ENCODE results near the gene PGP. TPM values are rescaled to one million over a fixed set of nuclear protein-coding genes. Genes with fewer than 3 reads are reported as not detected.
A peak's percentile ranks its signal among the peaks of the same experiment; 100 is the strongest.

The PGP gene
- total RNA-seq, 2 experiments from 2014 or later: 8.1 to 8.5 TPM

GRCh38 chr16:2196162-2196980 is 18.3 kb downstream of the PGP start, which contains the start of gene CASKIN1:
CASKIN1 (minus strand) TSS chr16:2196605; CDS start chr16:2196432, 173 bp downstream.
- Histone ChIP-seq H3K4me1 (ENCODE audit: insufficient read depth, low read length) (peaks cover 20% of the 10 kb centered on the region), H3K9me3 (ENCODE audit: control insufficient read depth in 1 of 2, insufficient read depth in 1 of 2, low read length in 2 of 2) (peaks cover 0 to 16% of the 10 kb centered on the region in 2 experiments), H3K27ac (ENCODE audit: low read depth in 1 of 2, low read length in 2 of 2) (no peak within 1 kb of the TSS), H3K27me3 (ENCODE audit: control insufficient read depth in 1 of 2, insufficient read depth in 2 of 2, low read length in 2 of 2) (peaks cover 31% of the 10 kb centered on the region in 2 experiments), H3K36me3 (ENCODE audit: insufficient read depth, low read length) (no peaks in the 10 kb centered on the region), H3K4me3 (ENCODE audit: low read length) (no peak within 1 kb of the TSS)
- Mint-ChIP-seq H3K4me1 (ENCODE audit: low read depth) (peaks cover 10% of the 10 kb centered on the region), H3K27ac (no peak within 1 kb of the TSS), H3K27me3 (peaks cover 27% of the 10 kb centered on the region), H3K4me3 (peak within 1 kb of the TSS; percentile 30), H3K9me3 (no peaks in the 10 kb centered on the region), H3K36me3 (ENCODE audit: low read depth) (no peaks in the 10 kb centered on the region)
- POLR2A ChIA-PET: interaction anchor here (0.7 to 2.4 kb wide), 2 partner anchors 18 kb away, joined by 3 to 11 read pairs; partner anchors contain the start of gene PGP
- DNase-seq (peak in 3 of 14 experiments; percentile 21 to 61 (median 58)), ATAC-seq (ENCODE audit: poor library complexity) (peak; percentile 50)
- CTCF ChIA-PET: no interaction called here
- no peak for TF ChIP-seq CTCF (IDR thresholded peaks at IDR 0.05)
- intact Hi-C loops (cut with DNase I, micrococcal nuclease): loop anchor here in 1 of 2 experiments (5.0 to 10.0 kb wide), 3 partner anchors 138 to 291 kb away; partner anchors contain the start of gene CCNF

- Histone ChIP-seq H3K27me3 (ENCODE audit: control insufficient read depth in 1 of 2, insufficient read depth in 2 of 2, low read length in 2 of 2) (peaks cover 31% of the 10 kb centered on the region in 2 experiments), H3K36me3 (ENCODE audit: insufficient read depth, low read length) (no peaks in the 10 kb centered on the region), H3K9me3 (ENCODE audit: control insufficient read depth in 1 of 2, insufficient read depth in 1 of 2, low read length in 2 of 2) (peaks cover 0 to 16% of the 10 kb centered on the region in 2 experiments), H3K4me3 (ENCODE audit: low read length) (no peak overlapping the region), H3K27ac (ENCODE audit: low read depth in 1 of 2, low read length in 2 of 2) (no peak overlapping the region), H3K4me1 (ENCODE audit: insufficient read depth, low read length) (peaks cover 20% of the 10 kb centered on the region)
- TF ChIP-seq CTCF (IDR thresholded peaks at IDR 0.05): no peak
- Mint-ChIP-seq H3K4me3 (peak overlapping the region; percentile 75), H3K27ac (no peak overlapping the region), H3K36me3 (ENCODE audit: low read depth) (no peaks in the 10 kb centered on the region), H3K9me3 (no peaks in the 10 kb centered on the region), H3K4me1 (ENCODE audit: low read depth) (peaks cover 10% of the 10 kb centered on the region), H3K27me3 (peaks cover 27% of the 10 kb centered on the region)
- ChIA-PET POLR2A (interaction anchor here (1.0 to 2.4 kb wide), 5 partner anchors 19 to 319 kb away, joined by 4 to 11 read pairs (median 9); partner anchors contain the start of genes ATP6V0C, ECI1, PGP and TRAF7), CTCF (interaction anchor here (0.9 to 2.0 kb wide), 10 partner anchors 9 to 305 kb away, joined by 3 to 17 read pairs (median 3); partner anchors contain the start of genes ABCA3, ECI1 and MLST8)
- DNase-seq (peak in 1 of 14 experiments; percentile 25), ATAC-seq (ENCODE audit: poor library complexity) (peak; percentile 15)
- intact Hi-C loops (cut with DNase I, micrococcal nuclease): loop anchor here (1.0 to 10.0 kb wide), 5 partner anchors 57 to 306 kb away; partner anchors contain the start of gene CCNF (in 1 of the 2)
Observed at GRCh38 chr16:2195322-2196161, 19.1 kb downstream of the PGP start.
